H9 (cell line): ENCODE measurements around the gene WDR91. TPM values are rescaled to one million over a fixed set of nuclear protein-coding genes. Genes with fewer than 3 reads are reported as not detected.

Experiments used
- DNase-seq: peaks from one replicate; pipeline ENCODE4 v3.0.0-alpha.2; 2017
- H2AFZ ChIP-seq: one replicate; pipeline ENCODE4 v1.6.1; 2013; ENCODE audit warnings: mild to moderate bottlenecking, low read length, control low read depth, moderate library complexity
- H2AK5ac ChIP-seq: 2 replicates; pipeline ENCODE4 v1.6.1; 2013; ENCODE audit warnings: low read length, control low read depth, mixed read lengths; ENCODE audit not compliant: insufficient read length
- H2BK120ac ChIP-seq: one replicate; pipeline ENCODE4 v1.6.1; 2013; ENCODE audit warnings: low read depth, mild to moderate bottlenecking, low read length, control low read depth, inconsistent platforms; ENCODE audit not compliant: poor library complexity, severe bottlenecking
- H2BK12ac ChIP-seq: 2 replicates; pipeline ENCODE4 v1.6.1; 2013; ENCODE audit warnings: low read length, control low read depth, mixed read lengths, low read depth; ENCODE audit not compliant: insufficient read length
- H2BK15ac ChIP-seq: 2 replicates; pipeline ENCODE4 v1.6.1; 2013; ENCODE audit warnings: low read depth, low read length, control low read depth
- H2BK20ac ChIP-seq: one replicate; pipeline ENCODE4 v1.6.1; 2013; ENCODE audit warnings: low read depth, mild to moderate bottlenecking, low read length, control low read depth, inconsistent platforms; ENCODE audit not compliant: poor library complexity, severe bottlenecking
- H2BK5ac ChIP-seq: 2 replicates; pipeline ENCODE4 v1.6.1; 2013; ENCODE audit warnings: low read length, control low read depth, mixed read lengths; ENCODE audit not compliant: insufficient read length
- H3K14ac ChIP-seq: 2 replicates; pipeline ENCODE4 v1.6.1; 2013; ENCODE audit warnings: low read length, control low read depth; ENCODE audit not compliant: insufficient read depth
- H3K18ac ChIP-seq: 2 replicates; pipeline ENCODE4 v1.6.1; 2013; ENCODE audit warnings: low read depth, mild to moderate bottlenecking, mixed read lengths, low read length, control low read depth; ENCODE audit not compliant: insufficient read length
- H3K23ac ChIP-seq: 2 replicates; pipeline ENCODE4 v1.6.1; 2013; ENCODE audit warnings: low read length, control low read depth, mixed read lengths, low read depth; ENCODE audit not compliant: insufficient read length
- H3K23me2 ChIP-seq: 2 replicates; pipeline ENCODE4 v1.6.1; 2013; ENCODE audit warnings: low read depth, mild to moderate bottlenecking, mixed read lengths, low read length, control low read depth; ENCODE audit not compliant: insufficient read length, poor library complexity, severe bottlenecking
- H3K27ac ChIP-seq: 2 replicates; pipeline ENCODE4 v1.5.1; 2013; ENCODE audit warnings: low read length, control low read depth, mixed read lengths, low read depth; ENCODE audit not compliant: insufficient read length
- H3K27me3 ChIP-seq: 2 replicates; pipeline ENCODE4 v1.6.1; 2013; ENCODE audit warnings: low read length, control low read depth, inconsistent platforms; ENCODE audit not compliant: insufficient read depth
- H3K4ac ChIP-seq: 2 replicates; pipeline ENCODE4 v1.6.1; 2013; ENCODE audit warnings: low read depth, mild to moderate bottlenecking, control low read depth, inconsistent platforms, low read length, moderate library complexity
- H3K4me1 ChIP-seq: 2 replicates; pipeline ENCODE4 v1.6.1; 2013; ENCODE audit warnings: low read length, control low read depth, inconsistent platforms; ENCODE audit not compliant: insufficient read depth
- H3K4me2 ChIP-seq: 2 replicates; pipeline ENCODE4 v1.6.1; 2013; ENCODE audit warnings: low read length, control low read depth, mixed read lengths; ENCODE audit not compliant: insufficient read length, insufficient read depth
- H3K56ac ChIP-seq: 2 replicates; pipeline ENCODE4 v1.6.1; 2013; ENCODE audit warnings: low read depth, mild to moderate bottlenecking, mixed read lengths, low read length, control low read depth; ENCODE audit not compliant: insufficient read length
- H3K79me1 ChIP-seq: 2 replicates; pipeline ENCODE4 v1.6.1; 2013; ENCODE audit warnings: low read depth, mild to moderate bottlenecking, moderate library complexity, low read length, control low read depth, inconsistent platforms; ENCODE audit not compliant: insufficient read depth, poor library complexity, severe bottlenecking
- H3K79me2 ChIP-seq: 2 replicates; pipeline ENCODE4 v1.6.1; 2013; ENCODE audit warnings: low read length, control low read depth, inconsistent platforms; ENCODE audit not compliant: insufficient read depth
- H3K9ac ChIP-seq: 2 replicates; pipeline ENCODE4 v1.6.1; 2013; ENCODE audit warnings: low read length, control low read depth, mixed read lengths; ENCODE audit not compliant: insufficient read length; ENCODE audit errors: extremely low read depth
- H3K9me3 ChIP-seq: one replicate; pipeline ENCODE4 v1.6.1; 2013; ENCODE audit warnings: low read depth, low read length, inconsistent platforms; ENCODE audit not compliant: control insufficient read depth
- H3T11ph ChIP-seq: one replicate; pipeline ENCODE4 v1.6.1; 2013; ENCODE audit warnings: mild to moderate bottlenecking, low read length, control low read depth, inconsistent platforms
- H4K20me1 ChIP-seq: one replicate; pipeline ENCODE4 v1.6.1; 2013; ENCODE audit not compliant: control insufficient read depth, insufficient read length, insufficient read depth
- H4K5ac ChIP-seq: 2 replicates; pipeline ENCODE4 v1.6.1; 2013; ENCODE audit warnings: low read depth, mild to moderate bottlenecking, mixed read lengths, low read length, control low read depth; ENCODE audit not compliant: insufficient read length
- H4K8ac ChIP-seq: replicated peaks from 2 replicates; pipeline ENCODE4 v1.6.1; 2013; ENCODE audit warnings: low read length, control low read depth, mixed read lengths, low read depth; ENCODE audit not compliant: insufficient read length
- H4K91ac ChIP-seq: 2 replicates; pipeline ENCODE4 v1.6.1; 2013; ENCODE audit warnings: low read depth, mild to moderate bottlenecking, moderate library complexity, mixed read lengths, low read length, control low read depth; ENCODE audit not compliant: insufficient read length
- H3K27ac Mint-ChIP-seq, 3 experiments: 2 replicates in 2 of 3; 3 replicates in 1 of 3; pipeline ENCODE4 v1.8.0; 2020 to 2021; ENCODE audit warnings: mixed read lengths in 3 of 3, mild to moderate bottlenecking in 1 of 3, moderate library complexity in 1 of 3
- H3K27me3 Mint-ChIP-seq: 2 replicates; pipeline ENCODE4 v1.8.0; 2021; ENCODE audit warnings: low read depth, mild to moderate bottlenecking, moderate library complexity, mixed read lengths
- H3K36me3 Mint-ChIP-seq, 3 experiments: 2 replicates in 2 of 3; 3 replicates in 1 of 3; pipeline ENCODE4 v1.8.0; 2020 to 2021; ENCODE audit warnings: low read depth in 3 of 3, mixed read lengths in 3 of 3; ENCODE audit not compliant: insufficient read depth in 1 of 3
- H3K4me1 Mint-ChIP-seq, 2 experiments: 2 replicates each; pipeline ENCODE4 v1.8.0; 2020; ENCODE audit warnings: mixed read lengths in 2 of 2
- H3K4me3 Mint-ChIP-seq, 2 experiments: 2 replicates in 1 of 2; 3 replicates in 1 of 2; pipeline ENCODE4 v1.8.0; 2020 to 2021; ENCODE audit warnings: mild to moderate bottlenecking in 2 of 2, mixed read lengths in 2 of 2, moderate library complexity in 1 of 2
- H3K9me3 Mint-ChIP-seq, 2 experiments: 2 replicates in 1 of 2; 3 replicates in 1 of 2; pipeline ENCODE4 v1.8.0; 2020; ENCODE audit warnings: mild to moderate bottlenecking in 2 of 2, mixed read lengths in 2 of 2, moderate library complexity in 1 of 2
- WGBS: extraction: QIAGEN DNeasy Blood & Tissue Kit; methylation state at CpG from one replicate; pipeline ENCODE4 v1.1.7; 2013; ENCODE audit warnings: missing lambda C conversion rate, low lambda C conversion rate, mixed read lengths; ENCODE audit not compliant: insufficient read length; ENCODE audit errors: extremely low coverage; 5-methylcytosine and 5-hydroxymethylcytosine counted together
- total RNA-seq: library from RNA; stranded (reverse); gene quantifications from 2 replicates; pipeline ENCODE4 v1.2.1, GENCODE V29; 2021
- TF ChIP-seq, protein P1 (sequence below): fragments of 200-600 bp; sonication (generic); conservative IDR thresholded peaks from 3 replicates; pipeline ENCODE4 v1.8.0; 2021; ENCODE audit warnings: antibody characterized with exemption, mild to moderate bottlenecking

WDR91 gene
- total RNA-seq, 1 experiment from 2014 or later, result 9.4 TPM

DNA sequence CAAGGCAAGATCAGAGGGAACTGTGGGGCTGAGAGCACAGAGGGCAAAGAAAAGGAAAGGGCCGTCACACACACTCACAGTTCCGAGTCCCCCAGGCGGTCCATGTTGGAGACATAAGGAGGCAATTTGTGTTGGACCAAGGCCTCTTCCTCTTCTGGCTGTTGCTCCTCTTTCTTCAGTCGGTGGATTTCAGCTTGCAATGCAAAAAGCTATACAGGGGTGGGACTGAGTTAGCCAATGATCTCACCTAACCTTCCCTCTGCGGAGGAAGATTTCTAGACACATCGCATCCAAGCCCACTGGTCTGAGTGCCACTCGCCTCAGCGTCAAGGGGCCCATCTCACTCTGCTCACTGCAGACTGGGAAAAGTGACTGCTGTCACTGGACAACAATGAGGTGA is 5.5 kb downstream of the WDR91 start:
- Histone ChIP-seq H2BK5ac (no peak overlapping the region), H4K8ac (no peak overlapping the region), H3T11ph (no peak overlapping the region), H3K4me1 (0 out of 2 replicates have a peak, but pooled peaks cover 2% of the 10 kb centered on the region), H3K79me2 (no peaks in the 10 kb centered on the region), H2BK120ac (no peak overlapping the region), H3K23me2 (peaks cover 2% of the 10 kb centered on the region), H3K23ac (no peak overlapping the region), H3K14ac (no peak overlapping the region), H3K9ac (no peak overlapping the region), H3K4me2 (no peak overlapping the region), H3K4ac (no peak overlapping the region), H3K9me3 (no peaks in the 10 kb centered on the region), H2AK5ac (no peak overlapping the region), H4K5ac (no peak overlapping the region), H4K20me1 (no peaks in the 10 kb centered on the region), H3K27ac (no peak overlapping the region), H3K79me1 (no peaks in the 10 kb centered on the region), H3K56ac (no peak overlapping the region), H2AFZ (no peak overlapping the region), H2BK15ac (no peak overlapping the region), H3K18ac (no peak overlapping the region), H4K91ac (no peak overlapping the region), H3K27me3 (no peaks in the 10 kb centered on the region), H2BK20ac (no peak overlapping the region), H2BK12ac (no peak overlapping the region)
- Mint-ChIP-seq H3K4me1 (peaks cover 3 to 13% of the 10 kb centered on the region in 2 experiments; a peak in 2 of 4 replicates), H3K9me3 (no peaks in the 10 kb centered on the region), H3K27me3 (peaks cover 7% of the 10 kb centered on the region), H3K36me3 (peaks cover 3 to 21% (median 8%) of the 10 kb centered on the region in 3 experiments; a peak in 6 of 7 replicates), H3K4me3 (no peak overlapping the region), H3K27ac (peak overlapping the region in 1 of 3 experiments; percentile 75; a peak in 1 of 7 replicates)
- no peak for DNase-seq
- TF ChIP-seq, protein P1, sequence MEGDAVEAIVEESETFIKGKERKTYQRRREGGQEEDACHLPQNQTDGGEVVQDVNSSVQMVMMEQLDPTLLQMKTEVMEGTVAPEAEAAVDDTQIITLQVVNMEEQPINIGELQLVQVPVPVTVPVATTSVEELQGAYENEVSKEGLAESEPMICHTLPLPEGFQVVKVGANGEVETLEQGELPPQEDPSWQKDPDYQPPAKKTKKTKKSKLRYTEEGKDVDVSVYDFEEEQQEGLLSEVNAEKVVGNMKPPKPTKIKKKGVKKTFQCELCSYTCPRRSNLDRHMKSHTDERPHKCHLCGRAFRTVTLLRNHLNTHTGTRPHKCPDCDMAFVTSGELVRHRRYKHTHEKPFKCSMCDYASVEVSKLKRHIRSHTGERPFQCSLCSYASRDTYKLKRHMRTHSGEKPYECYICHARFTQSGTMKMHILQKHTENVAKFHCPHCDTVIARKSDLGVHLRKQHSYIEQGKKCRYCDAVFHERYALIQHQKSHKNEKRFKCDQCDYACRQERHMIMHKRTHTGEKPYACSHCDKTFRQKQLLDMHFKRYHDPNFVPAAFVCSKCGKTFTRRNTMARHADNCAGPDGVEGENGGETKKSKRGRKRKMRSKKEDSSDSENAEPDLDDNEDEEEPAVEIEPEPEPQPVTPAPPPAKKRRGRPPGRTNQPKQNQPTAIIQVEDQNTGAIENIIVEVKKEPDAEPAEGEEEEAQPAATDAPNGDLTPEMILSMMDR, result no peak
- no CpG with 5 or more reads among the region's 8 CpGs for WGBS
